Coronary artery (tissue), 2 donors: ENCODE data around the gene LPP.

Experiments
- DNase-seq: peaks from one replicate; pipeline ENCODE4 v3.0.0-alpha.2; 2017; ENCODE audit warnings: low spot score
- H3K27ac ChIP-seq, 2 donors: fragments of 200-600 bp; sonication (generic); one replicate each; pipeline ENCODE4 v1.5.1; 2016 to 2019
- H3K4me3 ChIP-seq: fragments of 200-600 bp; sonication (generic); 2 replicates; pipeline ENCODE4 v1.5.1; 2016; ENCODE audit warnings: mild to moderate bottlenecking, moderate library complexity
- CTCF ChIP-seq: fragments of 200-600 bp; sonication (generic); IDR thresholded peaks from one replicate; pipeline ENCODE4 v1.5.1; 2019; ENCODE audit warnings: antibody characterized with exemption

The LPP gene

GRCh38 chr3:188284455-188285212 lies 130.7 kb downstream of the LPP start:
- Histone ChIP-seq H3K27ac (peak overlapping the region; percentile 80 to 83), H3K4me3 (no peak overlapping the region)
- TF ChIP-seq CTCF, result no peak

GRCh38 chr3:188286087-188286513 lies 132.1 kb downstream of the LPP start:
- H3K4me3 ChIP-seq, result no peak overlapping the region
- no peak for TF ChIP-seq CTCF
- peak overlapping the region; percentile 80 to 83 for H3K27ac ChIP-seq
- peak; percentile 90 for DNase-seq

More at GRCh38 chr3:188284455-188285212, 130.7 kb downstream of the LPP start:
- no peak for DNase-seq

DNA sequence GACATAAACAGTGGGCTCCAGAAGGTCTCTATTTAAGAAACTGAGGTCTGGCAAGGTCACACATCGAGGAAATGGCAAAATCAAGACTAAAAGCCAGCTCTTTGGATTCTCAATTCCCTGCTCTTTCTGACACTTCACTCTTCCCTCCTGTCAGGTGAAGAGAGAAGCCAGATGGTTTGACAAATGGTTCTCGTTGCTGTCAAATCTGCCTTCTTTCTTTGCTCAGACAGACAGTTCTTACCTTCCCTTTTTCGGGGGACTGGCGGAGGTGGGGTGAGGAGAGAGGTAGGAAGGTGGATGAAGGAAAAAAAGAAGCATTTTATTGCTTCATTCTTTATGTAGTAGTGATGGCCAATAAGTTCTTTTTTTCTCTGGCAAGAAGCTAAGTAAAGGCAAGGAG lies 133.4 kb downstream of the LPP start:
- no peak for DNase-seq
- H3K4me3 ChIP-seq, result no peak overlapping the region
- H3K27ac ChIP-seq, result peak overlapping the region; percentile 80 to 83
- TF ChIP-seq CTCF, result no peak

DNA sequence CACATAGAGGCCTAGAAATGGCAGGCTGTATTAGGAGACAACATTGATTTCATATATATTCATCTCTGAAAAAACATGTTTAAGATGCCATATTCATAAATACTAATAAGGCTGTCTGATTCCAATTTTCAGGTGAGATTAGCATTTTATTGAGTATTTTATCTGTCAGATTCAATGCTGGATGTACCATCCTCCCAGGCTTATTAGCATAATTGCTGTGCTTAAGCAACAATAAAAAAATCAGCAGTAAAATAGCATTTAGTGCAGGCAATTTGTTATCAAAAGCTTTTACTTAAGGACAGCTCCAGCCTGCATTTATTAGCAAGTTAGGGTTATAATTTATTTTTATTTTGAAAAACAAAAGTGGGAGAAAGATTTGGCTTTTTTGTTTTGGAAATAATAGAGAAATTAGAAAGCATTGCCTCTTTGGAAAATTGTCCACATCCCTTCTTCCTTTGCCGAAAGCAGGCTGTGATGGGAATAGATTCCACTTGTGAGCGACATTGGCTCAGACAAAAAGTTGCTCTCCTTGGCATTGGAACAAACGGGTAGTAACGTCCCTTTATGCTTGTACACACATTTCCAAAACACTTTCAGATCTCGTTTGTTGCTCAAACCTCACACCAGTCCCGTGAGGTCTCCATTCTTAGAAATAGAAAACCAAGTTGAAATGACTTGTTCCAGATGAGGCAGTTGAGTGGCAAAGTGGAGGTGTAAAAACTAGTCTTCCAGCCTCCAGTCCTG lies 134.0 kb downstream of the LPP start:
- TF ChIP-seq CTCF, result no peak

DNA sequence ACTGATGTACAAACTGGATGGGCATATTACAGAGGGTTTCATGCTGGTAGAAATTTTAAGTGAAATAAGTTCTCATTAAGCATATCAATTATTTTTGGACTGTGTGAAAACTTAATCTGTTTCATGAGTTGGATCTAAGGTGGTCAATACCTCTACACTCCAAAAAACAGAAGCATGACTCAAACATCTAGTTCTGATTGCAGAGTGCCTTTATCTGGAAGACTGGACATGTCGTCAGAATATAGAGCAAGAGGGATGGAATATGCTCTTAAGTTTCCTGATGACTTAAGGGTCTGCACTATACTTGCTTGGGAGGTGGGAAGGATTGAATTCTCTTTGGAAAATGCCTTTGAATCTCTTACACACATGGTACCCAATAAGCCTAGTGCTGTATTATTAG lies 138.3 kb downstream of the LPP start:
- no peak for TF ChIP-seq CTCF
- no peak overlapping the region for H3K27ac ChIP-seq

More for the DNA sequence above, 134.0 kb downstream of the LPP start:
- Histone ChIP-seq H3K4me3 (no peak overlapping the region), H3K27ac (peak overlapping the region; percentile 54 to 80)
- DNase-seq, result no peak

GRCh38 chr3:188292827-188293226 lies 138.9 kb downstream of the LPP start:
- peak overlapping the region; percentile 12 to 21 for H3K27ac ChIP-seq
- no peak for DNase-seq
- TF ChIP-seq CTCF, result no peak
- no peak overlapping the region for H3K4me3 ChIP-seq

More for the DNA sequence above, 138.3 kb downstream of the LPP start:
- H3K4me3 ChIP-seq, result no peak overlapping the region
- DNase-seq, result no peak

GRCh38 chr3:188294113-188294512 lies 140.2 kb downstream of the LPP start:
- H3K27ac ChIP-seq, result peak overlapping the region; percentile 83 to 84
- no peak for TF ChIP-seq CTCF
- DNase-seq, result no peak
- H3K4me3 ChIP-seq, result no peak overlapping the region
